ENCODE measurements around the gene PRCD. TPM values are rescaled to one million over a fixed set of nuclear protein-coding genes. Genes with fewer than 3 reads are reported as not detected.

The PRCD gene
- total RNA-seq, 2 donors from 2014 or later, result 0.52 to 4.6 TPM

DNA sequence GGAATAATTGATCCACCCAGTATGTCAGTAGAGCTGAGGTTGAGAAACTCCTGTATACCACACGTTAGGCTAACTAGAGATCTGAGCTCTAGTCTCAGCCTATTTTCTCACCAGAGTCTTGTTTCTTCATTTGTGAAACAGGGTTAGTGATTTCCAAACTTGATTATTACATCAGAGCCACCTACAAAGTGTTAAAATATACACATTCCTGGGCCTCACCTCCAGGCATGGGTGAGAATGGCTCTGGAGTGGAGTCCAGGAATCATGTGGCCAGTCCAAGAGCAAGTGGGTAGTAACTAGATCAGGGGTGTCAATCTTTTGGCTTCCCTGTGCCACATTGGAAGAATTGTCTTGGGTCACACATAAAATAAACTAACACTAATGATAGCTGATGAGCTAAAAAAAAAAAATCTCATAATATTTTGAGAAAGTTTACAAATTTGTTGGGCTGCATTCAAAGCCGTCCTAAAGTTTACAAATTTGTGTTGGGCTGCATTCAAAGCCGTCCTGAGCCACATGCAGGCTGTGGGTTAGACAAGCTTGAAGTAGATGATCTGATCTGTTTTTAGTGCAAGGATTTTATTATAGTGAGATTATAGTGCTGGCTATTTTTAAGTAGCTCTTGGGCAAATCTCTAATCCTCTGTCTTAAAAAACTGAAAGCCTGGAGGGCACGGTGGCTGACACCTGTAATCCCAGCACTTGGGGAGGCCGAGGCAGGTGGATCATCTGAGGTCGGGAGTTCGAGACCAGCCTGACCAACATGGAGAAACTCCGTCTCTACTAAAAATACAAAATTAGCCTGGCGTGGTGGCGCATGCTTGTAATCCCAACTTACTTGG lies 20.4 kb downstream of the PRCD start:
- no peak for TF ChIP-seq POLR2A (IDR thresholded peaks at IDR 0.05)
- TF ChIP-seq, protein P1, sequence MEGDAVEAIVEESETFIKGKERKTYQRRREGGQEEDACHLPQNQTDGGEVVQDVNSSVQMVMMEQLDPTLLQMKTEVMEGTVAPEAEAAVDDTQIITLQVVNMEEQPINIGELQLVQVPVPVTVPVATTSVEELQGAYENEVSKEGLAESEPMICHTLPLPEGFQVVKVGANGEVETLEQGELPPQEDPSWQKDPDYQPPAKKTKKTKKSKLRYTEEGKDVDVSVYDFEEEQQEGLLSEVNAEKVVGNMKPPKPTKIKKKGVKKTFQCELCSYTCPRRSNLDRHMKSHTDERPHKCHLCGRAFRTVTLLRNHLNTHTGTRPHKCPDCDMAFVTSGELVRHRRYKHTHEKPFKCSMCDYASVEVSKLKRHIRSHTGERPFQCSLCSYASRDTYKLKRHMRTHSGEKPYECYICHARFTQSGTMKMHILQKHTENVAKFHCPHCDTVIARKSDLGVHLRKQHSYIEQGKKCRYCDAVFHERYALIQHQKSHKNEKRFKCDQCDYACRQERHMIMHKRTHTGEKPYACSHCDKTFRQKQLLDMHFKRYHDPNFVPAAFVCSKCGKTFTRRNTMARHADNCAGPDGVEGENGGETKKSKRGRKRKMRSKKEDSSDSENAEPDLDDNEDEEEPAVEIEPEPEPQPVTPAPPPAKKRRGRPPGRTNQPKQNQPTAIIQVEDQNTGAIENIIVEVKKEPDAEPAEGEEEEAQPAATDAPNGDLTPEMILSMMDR (IDR thresholded peaks at IDR 0.05), result no peak
- WGBS, 2 donors, result 86 to 93% methylated on average over 10 of the region's 10 CpGs
- Histone ChIP-seq H3K9me3 (no peaks in the 10 kb centered on the region), H3K36me3 (replicated peaks in 1 of 2; ENCODE audit: insufficient read depth in 1 of 2, low read depth in 2 of 2) (peaks cover 2 to 8% of the 10 kb centered on the region in 2 donors), H3K4me1 (peaks cover 51% of the 10 kb centered on the region), H3K4me3 (no peak overlapping the region), H3K27me3 (no peaks in the 10 kb centered on the region), H3K27ac (peak overlapping the region in 3 of 4 donors; percentile 22 to 88 (median 68))
- ATAC-seq, result no peak
- DNase-seq, result no peak
- intact Hi-C loops (cut with DNase I), result no loop called here

DNA sequence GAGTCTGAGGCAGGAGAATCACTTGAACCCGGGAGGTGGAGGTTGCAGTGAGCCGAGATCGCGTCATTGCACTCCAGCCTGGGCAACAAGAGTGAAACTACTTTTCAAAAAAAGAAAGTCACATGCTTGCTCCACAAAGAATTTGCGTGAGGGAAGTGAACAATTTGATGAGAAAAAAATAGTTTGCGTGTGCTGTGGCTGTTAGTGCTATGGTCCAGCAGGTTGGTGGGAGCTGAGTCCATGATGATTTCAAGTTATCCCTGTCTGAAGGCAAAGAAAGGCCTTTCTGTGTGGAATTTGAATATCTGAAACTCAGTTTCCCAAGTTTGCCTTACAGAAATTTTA lies 21.0 kb downstream of the PRCD start:
- 82 to 85% methylated on average over 6 of the region's 6 CpGs for WGBS, 2 donors

DNA sequence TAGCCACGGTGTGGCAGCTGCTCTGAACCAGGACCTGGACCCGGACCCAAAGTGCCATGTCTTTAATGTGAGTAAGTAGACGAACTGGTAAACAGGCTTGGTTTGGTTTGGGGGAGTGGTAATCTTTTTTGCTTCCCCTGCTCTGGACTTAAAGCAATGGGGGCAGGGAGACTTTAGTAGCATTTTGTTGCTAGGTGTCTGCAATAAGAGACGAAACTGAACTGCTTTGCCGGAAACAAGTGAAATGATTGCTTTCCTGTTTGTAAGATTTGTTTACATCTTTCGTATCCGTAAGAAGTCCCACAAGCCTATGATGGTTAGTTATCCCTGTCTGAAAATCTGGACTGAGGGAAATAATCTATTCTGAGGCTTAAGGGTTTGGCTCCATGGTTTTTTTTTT lies 21.5 kb downstream of the PRCD start:
- ATAC-seq, result no peak
- Histone ChIP-seq H3K4me3 (no peak overlapping the region), H3K4me1 (peaks cover 57% of the 10 kb centered on the region), H3K27me3 (no peaks in the 10 kb centered on the region), H3K27ac (peak overlapping the region in 3 of 4 donors; percentile 22 to 88 (median 68)), H3K9me3 (no peaks in the 10 kb centered on the region), H3K36me3 (replicated peaks in 1 of 2; ENCODE audit: insufficient read depth in 1 of 2, low read depth in 2 of 2) (peaks cover 2 to 8% of the 10 kb centered on the region in 2 donors)
- DNase-seq, result no peak
- TF ChIP-seq POLR2A (IDR thresholded peaks at IDR 0.05), result no peak
- TF ChIP-seq, protein P1 (IDR thresholded peaks at IDR 0.05), result no peak
- intact Hi-C loops (cut with DNase I), result no loop called here
- WGBS, 2 donors, result 64 to 69% methylated on average over 7 of the region's 7 CpGs

More for the DNA sequence above, 21.0 kb downstream of the PRCD start:
- Histone ChIP-seq H3K27me3 (no peaks in the 10 kb centered on the region), H3K36me3 (replicated peaks in 1 of 2; ENCODE audit: insufficient read depth in 1 of 2, low read depth in 2 of 2) (peaks cover 2 to 8% of the 10 kb centered on the region in 2 donors), H3K4me1 (peaks cover 52% of the 10 kb centered on the region), H3K4me3 (no peak overlapping the region), H3K27ac (peak overlapping the region in 3 of 4 donors; percentile 22 to 88 (median 68)), H3K9me3 (no peaks in the 10 kb centered on the region)
- no peak for DNase-seq
- TF ChIP-seq, protein P1 (IDR thresholded peaks at IDR 0.05), result no peak
- TF ChIP-seq POLR2A (IDR thresholded peaks at IDR 0.05), result no peak
- ATAC-seq, result no peak
- intact Hi-C loops (cut with DNase I), result no loop called here

DNA sequence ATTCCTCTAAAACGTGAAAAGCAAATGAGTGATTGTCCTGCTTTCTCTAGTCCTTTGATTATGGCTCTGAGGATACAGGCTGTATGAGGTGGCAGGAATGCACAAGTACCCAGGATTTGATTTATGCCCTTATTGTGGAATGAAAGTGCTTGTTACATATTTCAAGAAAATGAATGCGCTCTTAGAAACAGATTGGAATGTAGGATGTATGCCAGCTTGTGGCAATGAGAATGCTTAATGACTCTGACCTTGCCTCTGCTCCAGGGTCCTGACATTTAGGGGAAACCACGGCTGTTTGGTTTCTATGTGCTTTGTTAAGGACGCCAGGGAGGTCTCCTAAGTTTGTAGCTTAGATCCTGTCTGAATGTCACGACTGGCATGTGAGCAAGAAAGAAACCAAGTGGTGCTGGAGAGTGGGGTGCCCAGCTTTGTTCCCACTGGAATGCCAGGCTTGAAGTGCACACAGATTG lies 22.0 kb downstream of the PRCD start:
- no peaks in the 10 kb centered on the region for H3K27me3 ChIP-seq
- WGBS, 2 donors, result 44 to 62% methylated on average over 5 of the region's 5 CpGs
- H3K4me1 ChIP-seq, result peaks cover 57% of the 10 kb centered on the region
- ATAC-seq (peak; percentile 29), DNase-seq (peak in 1 of 4 donors; percentile 20)
- peak overlapping the region in 3 of 4 donors; percentile 22 to 88 (median 68) for H3K27ac ChIP-seq
- intact Hi-C loops (cut with DNase I), result no loop called here
- H3K4me3 ChIP-seq, result no peak overlapping the region
- no peak for TF ChIP-seq POLR2A (IDR thresholded peaks at IDR 0.05)
- TF ChIP-seq, protein P1 (IDR thresholded peaks at IDR 0.05), result no peak
- peaks cover 2 to 8% of the 10 kb centered on the region in 2 donors for H3K36me3 ChIP-seq (replicated peaks in 1 of 2; ENCODE audit: insufficient read depth in 1 of 2, low read depth in 2 of 2)
- no peaks in the 10 kb centered on the region for H3K9me3 ChIP-seq
